GM12873 (cell line): ENCODE results near the gene ZNF488.
A peak's percentile ranks its signal among the peaks of the same experiment; 100 is the strongest.

Experiments
- CTCF ChIP-seq: IDR thresholded peaks from 2 replicates; pipeline ENCODE4 v1.5.1; 2012; ENCODE audit warnings: low read depth, mild to moderate bottlenecking, moderate library complexity, low read length, control low read depth; ENCODE audit not compliant: insufficient read depth; ENCODE audit errors: missing control alignments

The ZNF488 gene

GRCh38 chr10:47348138-47348651 lies 35.9 kb downstream of the ZNF488 start, which contains the start of gene RBP3:
Gene RBP3 (plus strand): TSS chr10:47348363. CDS start chr10:47348485, 122 bp downstream.
- TF ChIP-seq CTCF, result no peak

GRCh38 chr10:47347303-47347675 lies 36.8 kb downstream of the ZNF488 start:
- no peak for TF ChIP-seq CTCF

GRCh38 chr10:47346581-47347302 lies 37.4 kb downstream of the ZNF488 start:
- no peak for TF ChIP-seq CTCF

- TF ChIP-seq CTCF, result no peak
Measured at GRCh38 chr10:47344996-47345870, 38.9 kb downstream of the ZNF488 start.

GRCh38 chr10:47340608-47341170 lies 43.4 kb downstream of the ZNF488 start:
- peak; percentile 98 for TF ChIP-seq CTCF

- no peak for TF ChIP-seq CTCF
Measured at GRCh38 chr10:47339759-47340607, 44.1 kb downstream of the ZNF488 start.
